Measurements from ENCODE around the gene MDM1. TPM values are rescaled to one million over a fixed set of nuclear protein-coding genes. Genes with fewer than 3 reads are reported as not detected.
A peak's percentile ranks its signal among the peaks of the same experiment; 100 is the strongest.

MDM1 gene
- total and polyA plus RNA-seq, 2 of the 13 experiments (the other 11 are each of a cell fraction or from before 2014, with no cell fraction given) = 4.6 to 15.2 TPM

- TF ChIP-seq SMAD1 (CRISPR knock-in tag; IDR thresholded peaks at IDR 0.05; ENCODE audit: borderline replicate concordance, low read depth) (no peak), NFKBIZ (CRISPR knock-in tag; IDR thresholded peaks at IDR 0.05) (no peak), RFX3 (CRISPR knock-in tag; IDR thresholded peaks at IDR 0.05) (0 out of 2 replicates have a peak, but pooled peaks have one; percentile 47), ESRRA (CRISPR knock-in tag; IDR thresholded peaks at IDR 0.05; ENCODE audit: low read depth) (no peak), HMGA1 (CRISPR knock-in tag; conservative IDR thresholded peaks at IDR 0.05) (no peak), SPEN (CRISPR knock-in tag; IDR thresholded peaks at IDR 0.05; ENCODE audit: low read depth) (no peak), ZNF557 (CRISPR knock-in tag; IDR thresholded peaks at IDR 0.05) (no peak), MED8 (CRISPR knock-in tag; IDR thresholded peaks at IDR 0.05; ENCODE audit: insufficient replicate concordance) (no peak), ZFP1 (CRISPR knock-in tag; IDR thresholded peaks at IDR 0.05) (no peak), ZNF724P (CRISPR knock-in tag; IDR thresholded peaks at IDR 0.05; ENCODE audit: borderline replicate concordance) (no peak), ZNF704 (CRISPR knock-in tag; IDR thresholded peaks at IDR 0.05; ENCODE audit: borderline replicate concordance) (no peak; the same call in 1 of the 2 replicates), BHLHE40 (IDR thresholded peaks at IDR 0.05; ENCODE audit: low read length) (no peak), ZNF83 (CRISPR knock-in tag; IDR thresholded peaks at IDR 0.05; ENCODE audit: borderline replicate concordance) (no peak), ZNF138 (CRISPR knock-in tag; IDR thresholded peaks at IDR 0.05; ENCODE audit: low read depth) (no peak), ELK4 (CRISPR knock-in tag; IDR thresholded peaks at IDR 0.05; ENCODE audit: borderline replicate concordance) (no peak), ZNF784 (CRISPR knock-in tag; IDR thresholded peaks at IDR 0.05; ENCODE audit: borderline replicate concordance) (peak; percentile 23; the same call in 1 of the 2 replicates), ZBTB39 (CRISPR knock-in tag; IDR thresholded peaks at IDR 0.05) (no peak), ZNF788 (CRISPR knock-in tag; IDR thresholded peaks at IDR 0.05; ENCODE audit: borderline replicate concordance) (no peak; the same call in 1 of the 2 replicates), MTERF4 (CRISPR knock-in tag; IDR thresholded peaks at IDR 0.05) (0 out of 2 replicates have a peak, but pooled peaks have one; percentile 36), CHD4 (IDR thresholded peaks at IDR 0.05; ENCODE audit: borderline replicate concordance, low read length) (no peak), ZNF530 (CRISPR knock-in tag; IDR thresholded peaks at IDR 0.05; ENCODE audit: low read depth) (no peak), ZNF510 (CRISPR knock-in tag; IDR thresholded peaks at IDR 0.05; ENCODE audit: low read depth) (no peak), HNRNPL (IDR thresholded peaks at IDR 0.05; ENCODE audit: low read depth, low read length) (no peak)
These were observed at the start of gene MDM1 (continued) for GRCh38 chr12:68331869-68332727.
